Measurements from ENCODE around the gene ZBTB8B.
"Not testable (repeated sequence)": the region's sequence is repeated elsewhere in the genome, so short reads cannot be mapped to it uniquely, and the experiment has no call there.

The ZBTB8B gene

GRCh38 chr1:32466761-32467160, 1.9 kb downstream of the ZBTB8B start:
- intact Hi-C loops (cut with DNase I) = loop anchor here (5.0 kb wide), 1 partner anchor 36 kb away; no protein-coding TSS in a partner anchor

DNA sequence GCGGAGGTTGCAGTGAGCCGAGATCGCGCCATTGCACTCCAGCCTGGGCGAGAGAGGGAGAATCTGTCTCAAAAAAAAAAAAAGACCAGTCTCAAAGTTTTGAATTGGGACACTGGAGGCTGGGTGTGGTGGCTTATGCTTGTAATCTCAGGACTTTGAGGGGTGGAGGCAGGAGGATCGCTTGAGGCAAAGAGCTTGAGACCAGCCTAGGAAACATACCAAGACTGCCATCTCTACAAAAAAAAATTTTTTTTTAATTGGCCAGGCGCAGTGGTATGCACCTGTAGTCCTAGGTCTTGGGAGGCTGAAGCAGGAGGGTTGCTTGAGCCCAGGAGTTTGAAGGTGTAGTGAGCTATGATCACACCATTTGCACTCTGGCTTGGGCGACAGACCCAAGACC, 3.9 kb downstream of the ZBTB8B start:
- DNase-seq = no peak
- intact Hi-C loops (cut with DNase I) = loop anchor here (5.0 kb wide), 1 partner anchor 34 kb away; no protein-coding TSS in a partner anchor

More at GRCh38 chr1:32466761-32467160, 1.9 kb downstream of the ZBTB8B start:
- DNase-seq = no peak

GRCh38 chr1:32470431-32470830, 5.6 kb downstream of the ZBTB8B start:
- intact Hi-C loops (cut with DNase I) = no loop called here
- DNase-seq = no peak

GRCh38 chr1:32470991-32471694, 6.3 kb downstream of the ZBTB8B start:
- intact Hi-C loops (cut with DNase I) = no loop called here
- peak in 1 of 10 donors; percentile 28 for DNase-seq

- DNase-seq = no peak
- intact Hi-C loops (cut with DNase I) = no loop called here
These were observed 7.0 kb downstream of the ZBTB8B start for GRCh38 chr1:32471695-32472362.

DNA sequence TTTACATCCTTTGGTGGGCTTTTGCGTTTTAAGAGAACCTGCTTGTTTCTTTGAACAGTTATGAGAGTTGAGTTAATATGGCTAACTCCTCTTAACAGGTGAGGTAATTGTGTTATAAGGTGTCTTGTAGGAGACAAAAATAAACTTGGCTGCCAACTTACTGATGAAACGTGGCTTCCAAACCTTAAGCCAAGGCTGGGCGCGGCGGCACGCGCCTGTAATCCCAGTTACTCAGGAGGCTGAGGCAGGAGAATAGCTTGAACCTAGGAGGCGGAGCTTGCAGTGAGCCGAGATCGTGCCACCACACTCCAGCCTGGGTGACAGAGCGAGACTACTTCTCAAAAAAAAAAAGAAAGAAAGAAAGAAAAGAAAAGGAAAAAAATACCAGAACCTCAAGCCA, 8.1 kb downstream of the ZBTB8B start:
- DNase-seq; intact Hi-C loops (cut with DNase I): not testable (repeated sequence)

DNA sequence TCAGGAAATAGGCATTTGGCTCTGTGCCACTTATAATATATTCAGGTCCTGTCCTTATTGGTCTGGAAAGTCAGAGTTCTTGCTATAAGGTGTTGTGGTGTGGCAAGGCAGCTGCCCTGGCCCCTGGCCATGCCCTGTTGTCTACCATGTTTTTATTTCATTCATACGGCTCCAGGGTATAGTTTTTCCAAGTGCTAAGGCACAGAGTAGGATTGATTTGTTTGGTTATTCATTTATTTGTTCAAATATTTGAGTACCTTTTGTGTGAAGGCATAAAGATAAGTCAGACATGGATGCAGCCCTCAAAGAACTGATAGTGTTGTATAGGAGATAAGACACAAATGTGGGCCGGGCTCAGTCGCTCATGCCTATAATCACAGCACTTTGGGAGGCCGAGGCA, 10.1 kb downstream of the ZBTB8B start:
- no peak for DNase-seq
- intact Hi-C loops (cut with DNase I) = no loop called here

DNA sequence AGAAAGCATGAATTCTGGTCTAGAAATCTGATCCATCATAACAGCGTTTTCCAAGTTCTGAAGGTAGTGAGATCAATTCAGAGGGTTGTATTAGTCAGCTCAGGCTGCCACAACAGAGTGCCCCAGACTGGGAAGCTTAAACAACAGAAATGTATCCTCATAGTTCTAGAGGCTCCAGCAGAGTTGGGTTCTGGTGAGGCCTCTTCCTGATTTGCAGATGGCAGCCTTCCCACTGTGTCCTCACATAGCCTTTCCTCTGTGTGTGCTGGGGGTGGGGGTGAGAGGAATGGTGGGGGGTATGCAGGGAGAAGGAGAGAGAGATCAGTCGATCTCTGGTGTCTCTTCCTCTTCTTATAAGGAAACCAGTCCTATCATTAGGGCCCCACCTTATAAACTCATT, 15.1 kb downstream of the ZBTB8B start:
- intact Hi-C loops (cut with DNase I) = no loop called here
- no peak for DNase-seq

DNA sequence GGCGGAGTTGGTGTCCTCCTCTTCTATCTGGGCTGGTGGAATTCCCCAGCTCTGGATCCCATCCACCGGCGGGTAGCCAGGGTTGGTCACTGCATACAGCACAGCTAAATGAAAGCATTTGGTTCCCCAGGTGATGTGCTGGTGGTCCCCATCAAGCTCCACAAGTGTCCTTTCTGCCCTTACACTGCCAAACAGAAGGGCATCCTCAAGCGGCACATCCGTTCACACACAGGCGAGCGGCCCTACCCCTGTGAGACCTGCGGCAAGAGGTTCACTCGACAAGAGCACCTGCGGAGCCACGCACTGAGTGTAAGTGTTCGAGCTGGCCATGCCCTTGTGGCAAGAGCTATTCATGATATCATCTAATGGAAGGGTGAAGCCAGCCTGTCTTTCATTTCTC, 15.9 kb downstream of the ZBTB8B start:
- no peak for DNase-seq
- intact Hi-C loops (cut with DNase I) = no loop called here

- intact Hi-C loops (cut with DNase I); DNase-seq: not testable (repeated sequence)
These were observed 16.9 kb downstream of the ZBTB8B start for GRCh38 chr1:32481788-32482187.

DNA sequence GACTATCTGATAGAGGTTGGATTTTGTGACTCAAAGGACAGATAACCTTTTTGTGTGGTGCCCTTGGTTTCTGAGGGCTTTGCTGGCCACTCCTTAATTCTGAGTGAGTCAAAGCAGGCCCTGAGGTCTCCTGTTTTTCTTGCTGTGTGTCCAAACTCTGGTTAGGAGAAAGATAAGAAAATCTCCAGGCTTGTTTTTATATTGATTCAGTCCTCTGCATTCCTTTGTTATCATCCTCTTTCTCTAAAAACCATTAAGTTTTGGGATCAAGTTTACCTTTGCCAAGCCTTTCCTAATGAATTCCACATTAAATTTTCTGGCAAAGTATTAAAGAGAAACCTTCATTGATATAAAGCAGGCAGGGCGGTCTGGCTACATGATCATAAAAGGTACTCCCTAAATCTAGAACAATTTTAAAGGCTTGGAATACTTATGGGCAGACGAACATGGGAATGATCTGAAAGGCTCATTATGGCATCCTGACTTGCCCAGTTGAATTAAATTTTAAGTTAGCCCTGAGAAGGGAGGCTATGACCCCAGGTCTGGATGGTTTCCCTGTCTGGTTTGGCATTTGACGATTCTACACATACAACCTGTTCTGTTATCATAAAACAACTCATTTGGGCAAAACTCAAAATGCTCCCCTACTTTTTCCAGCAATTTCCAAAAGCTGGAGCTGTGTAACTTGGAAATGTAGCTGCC, 20.8 kb downstream of the ZBTB8B start:
- intact Hi-C loops (cut with DNase I) = no loop called here

DNA sequence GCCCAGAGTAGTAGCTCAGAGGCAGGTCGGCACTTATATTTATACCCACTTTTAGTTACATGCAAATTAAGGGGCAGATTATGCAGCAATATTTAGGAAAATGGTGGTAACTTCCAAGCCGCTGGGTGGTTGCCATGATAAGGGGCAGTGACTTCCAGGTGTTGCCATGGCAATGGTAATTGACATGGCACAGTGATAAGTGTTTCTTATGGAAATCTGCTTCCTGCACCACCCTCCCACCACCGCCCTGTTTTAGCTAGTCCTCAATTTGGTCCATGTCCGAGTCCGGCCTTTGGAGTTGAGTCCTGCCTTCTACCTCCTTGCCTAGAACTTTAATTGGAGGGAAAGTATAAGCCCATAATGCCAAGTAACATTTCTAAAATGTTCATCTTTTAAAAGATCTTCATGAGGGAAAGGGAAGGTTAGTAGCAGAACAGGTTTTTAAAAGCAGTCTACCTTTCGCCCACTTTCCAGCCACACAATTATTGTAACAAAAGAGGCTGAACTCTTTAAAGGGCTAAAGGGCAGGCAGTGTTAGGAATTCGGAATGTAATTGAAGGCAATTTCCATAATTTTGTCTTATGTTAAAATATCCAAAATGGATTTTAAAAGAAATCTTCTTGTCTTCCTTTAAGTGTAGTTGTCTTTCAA, 21.7 kb downstream of the ZBTB8B start:
- intact Hi-C loops (cut with DNase I) = no loop called here
- no peak for DNase-seq

More for the DNA sequence above, 20.8 kb downstream of the ZBTB8B start:
- DNase-seq = no peak

DNA sequence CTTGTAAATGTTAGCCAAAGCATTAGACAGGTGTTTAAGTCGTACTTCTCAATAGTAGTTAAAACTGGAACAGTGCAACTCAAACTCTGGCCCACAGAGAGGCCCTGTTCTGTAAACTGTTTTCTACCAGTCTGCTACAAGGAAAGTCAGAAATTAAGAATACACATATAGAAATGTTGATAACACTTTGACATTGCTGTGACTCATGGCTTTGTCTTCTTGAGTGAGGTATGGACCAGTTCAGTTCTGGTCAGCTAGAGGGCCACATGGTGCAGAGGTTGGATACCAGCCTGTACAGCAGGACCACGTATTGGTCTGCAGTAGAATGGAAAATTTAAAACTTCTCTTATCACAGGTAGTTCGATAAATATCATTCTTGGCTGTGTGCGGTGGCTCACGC, 22.3 kb downstream of the ZBTB8B start:
- intact Hi-C loops (cut with DNase I) = no loop called here
- DNase-seq = no peak

DNA sequence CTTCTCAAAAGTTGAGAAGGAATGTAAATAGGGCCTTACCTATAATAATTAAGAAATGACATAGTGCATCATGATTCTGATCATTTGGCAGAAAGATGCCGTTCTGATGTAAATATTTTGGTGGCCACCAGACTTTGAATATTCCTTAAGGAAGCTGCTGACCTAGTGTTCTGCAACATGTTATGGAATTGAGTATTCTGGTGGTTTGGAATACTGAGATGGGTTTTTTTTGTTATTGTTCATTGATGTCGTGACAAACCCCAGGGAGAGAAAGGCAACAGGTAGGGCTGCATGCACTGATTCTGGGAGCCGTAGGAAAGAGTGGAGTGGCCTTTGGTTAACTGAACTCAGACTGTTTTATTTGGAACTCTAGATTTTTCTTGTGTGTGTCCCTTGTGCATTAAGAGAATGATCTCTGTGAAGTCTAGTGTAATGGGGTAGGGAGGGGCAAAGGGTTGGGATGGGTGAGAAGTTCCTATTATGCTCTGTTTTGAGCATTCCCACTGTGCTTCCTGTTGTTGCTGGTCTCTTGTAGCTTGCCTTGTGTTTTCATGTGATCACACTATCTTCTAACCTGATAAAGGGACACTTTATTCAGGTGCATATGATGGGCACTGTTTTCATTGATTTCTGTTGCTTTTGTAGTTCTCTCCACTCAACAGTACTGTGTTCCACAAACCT, 25.0 kb downstream of the ZBTB8B start:
- intact Hi-C loops (cut with DNase I) = no loop called here
- no peak for DNase-seq

GRCh38 chr1:32491386-32491785, 26.5 kb downstream of the ZBTB8B start:
- intact Hi-C loops (cut with DNase I) = no loop called here

DNA sequence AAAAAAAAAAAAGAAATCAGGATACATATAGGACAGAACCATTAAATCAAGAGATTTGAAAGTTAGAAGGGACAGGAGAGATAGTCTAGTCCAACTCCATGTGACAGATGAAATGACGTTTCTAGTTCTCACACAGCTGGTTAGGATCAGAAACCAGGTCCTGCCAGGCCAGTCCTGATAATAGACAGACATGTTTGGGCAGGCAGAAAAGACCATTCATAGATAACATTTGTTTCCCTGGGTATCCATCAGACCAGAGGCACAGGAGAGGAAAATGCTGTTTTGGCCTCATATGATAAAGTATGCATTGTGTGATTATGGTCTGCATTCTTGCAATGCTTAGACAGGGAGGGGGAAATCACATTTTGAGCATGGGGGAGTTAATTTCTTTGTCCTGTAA, 29.3 kb downstream of the ZBTB8B start:
- no peak for DNase-seq
- intact Hi-C loops (cut with DNase I) = no loop called here

More at GRCh38 chr1:32491386-32491785, 26.5 kb downstream of the ZBTB8B start:
- DNase-seq = no peak

DNA sequence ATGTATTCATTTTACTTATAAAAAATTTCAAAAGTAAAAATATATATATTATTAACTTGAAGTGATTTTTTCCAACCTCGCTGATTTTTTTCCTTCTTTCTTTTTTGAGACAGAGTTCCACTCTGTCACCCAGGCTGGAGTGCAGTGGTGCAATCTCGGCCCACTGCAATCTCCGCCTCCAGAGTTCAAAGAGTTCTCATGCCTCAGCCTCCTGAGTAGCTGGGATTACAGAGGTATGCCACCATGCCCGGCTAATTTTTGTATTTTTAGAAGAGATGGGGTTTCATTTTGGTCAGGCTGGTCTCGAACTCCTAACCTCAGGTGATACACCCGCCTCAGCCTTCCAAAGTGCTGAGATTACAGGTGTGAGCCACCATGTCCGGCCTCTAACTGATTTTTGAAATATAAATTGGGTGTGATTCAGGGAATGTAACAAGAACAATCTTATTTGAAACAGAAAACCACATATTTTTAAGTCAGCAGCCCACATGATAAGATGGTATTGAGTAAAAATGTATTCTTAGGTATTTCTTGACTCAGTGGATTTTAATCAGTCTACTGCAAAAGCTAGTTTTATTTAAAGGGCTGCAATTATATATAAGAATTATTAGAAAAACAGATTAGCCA, 30.0 kb downstream of the ZBTB8B start:
- no peak for DNase-seq
- intact Hi-C loops (cut with DNase I) = no loop called here

- DNase-seq = no peak
- intact Hi-C loops (cut with DNase I) = no loop called here
These were observed 31.3 kb downstream of the ZBTB8B start for GRCh38 chr1:32496127-32496526.

GRCh38 chr1:32498751-32499150, 33.9 kb downstream of the ZBTB8B start:
- no peak for DNase-seq
- intact Hi-C loops (cut with DNase I) = no loop called here
